Stimulated activated naive CD8-positive, alpha-beta T cell treated with anti-CD3 and anti-CD28 coated beads, Interleukin-15, Interleukin-2, amounts not matched to agents 100 U/mL and 50 U/mL, for 24 hours (primary cell): ENCODE results near the gene RPS5.
A peak's percentile ranks its signal among the peaks of the same experiment; 100 is the strongest.
"Not testable (repeated sequence)": the region's sequence is repeated elsewhere in the genome, so short reads cannot be mapped to it uniquely, and the experiment has no call there.

Source experiments
- ATAC-seq: fragments of 150-1000 bp; cut with Tn5 transposase; one replicate; pipeline ENCODE4 v1.10.0; 2021
- DNase-seq: peaks from one replicate; pipeline ENCODE4 v3.0.0; 2021

RPS5 gene

DNA sequence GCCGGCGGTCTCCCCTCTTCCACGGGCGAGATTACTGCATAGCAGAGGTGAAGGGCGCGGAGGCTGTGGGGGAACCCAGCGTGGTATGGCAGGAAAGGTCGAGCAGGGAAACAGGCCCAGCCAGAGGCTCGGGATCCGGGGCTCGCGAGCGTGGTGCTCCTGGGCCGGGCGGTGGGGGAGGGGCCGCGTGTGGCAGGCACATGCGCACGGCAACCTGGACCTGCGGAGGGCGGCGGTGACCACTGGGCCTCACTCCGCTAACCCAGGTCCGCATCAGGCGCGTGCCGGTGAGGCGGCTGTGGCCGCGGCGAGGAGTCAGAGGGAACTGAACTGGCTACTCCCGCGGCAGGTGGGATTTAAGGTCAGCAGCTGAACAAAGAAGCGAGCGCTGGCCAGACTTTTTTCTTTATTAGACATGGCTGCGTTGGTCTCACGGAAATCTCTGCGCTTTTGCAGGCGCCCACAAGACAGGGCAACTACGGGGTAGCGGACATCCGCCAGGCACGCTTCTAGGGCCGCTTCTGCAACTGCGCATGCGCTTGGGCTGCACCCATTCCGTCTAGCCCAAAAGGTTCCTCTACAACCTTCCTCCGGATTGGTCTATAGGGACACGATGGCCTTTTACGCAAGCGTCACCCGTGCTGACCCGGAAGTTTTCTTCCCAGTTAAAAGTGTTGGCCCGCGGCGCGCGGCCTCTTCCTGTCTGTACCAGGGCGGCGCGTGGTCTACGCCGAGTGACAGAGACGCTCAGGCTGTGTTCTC, at the start of gene RPS5:
RPS5 (plus strand) TSS at position 694 of the 762 bp plus-strand sequence. CDS start 869 bp downstream, outside the sequence.
- peak; percentile 93 for ATAC-seq
- peak; percentile 94 for DNase-seq

DNA sequence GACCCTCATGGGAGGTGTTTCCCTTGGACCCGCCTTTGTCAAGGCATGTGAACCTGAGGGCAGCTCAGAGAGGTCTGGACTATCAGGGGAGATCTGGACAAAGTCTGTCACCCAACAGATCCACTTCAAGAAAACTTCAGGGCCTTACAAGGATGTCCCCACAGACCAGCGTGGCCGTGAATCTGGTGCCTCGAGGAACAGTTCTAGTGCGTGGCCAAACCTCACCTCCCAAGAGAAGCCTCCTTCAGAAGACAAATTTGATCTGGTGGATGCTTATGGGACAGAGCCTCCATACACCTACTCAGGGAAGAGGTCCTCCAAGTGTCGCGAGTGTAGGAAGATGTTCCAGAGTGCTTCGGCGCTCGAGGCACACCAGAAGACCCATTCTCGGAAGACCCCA, 48.7 kb upstream of the RPS5 start:
- DNase-seq, result no peak

DNA sequence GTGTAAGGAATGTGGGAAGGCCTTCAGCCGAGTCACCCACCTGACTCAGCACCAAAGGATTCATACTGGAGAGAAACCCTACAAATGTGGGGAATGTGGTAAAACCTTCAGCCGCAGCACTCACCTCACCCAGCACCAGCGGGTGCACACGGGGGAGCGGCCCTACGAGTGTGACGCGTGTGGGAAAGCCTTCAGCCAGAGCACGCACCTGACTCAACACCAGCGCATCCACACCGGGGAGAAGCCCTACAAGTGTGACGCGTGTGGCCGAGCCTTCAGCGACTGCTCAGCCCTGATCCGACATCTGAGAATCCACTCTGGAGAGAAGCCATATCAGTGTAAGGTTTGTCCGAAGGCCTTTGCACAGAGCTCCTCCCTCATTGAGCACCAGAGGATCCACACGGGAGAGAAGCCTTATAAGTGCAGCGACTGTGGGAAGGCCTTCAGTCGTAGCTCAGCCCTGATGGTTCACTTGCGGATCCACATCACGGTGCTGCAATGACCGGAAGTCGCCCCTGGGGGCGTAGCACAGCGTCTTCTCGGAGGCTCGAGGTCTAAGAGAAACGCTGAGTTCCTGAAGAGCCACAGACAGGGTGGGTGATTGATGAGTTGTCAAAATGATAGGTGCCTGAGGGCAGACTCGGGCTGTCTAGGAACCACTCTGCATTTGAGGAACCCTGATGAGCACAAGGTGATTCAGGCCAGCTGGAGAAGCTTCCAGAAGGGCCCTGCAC, 48.1 kb upstream of the RPS5 start:
- no peak for ATAC-seq
- DNase-seq, result no peak

More for the DNA sequence above, 48.7 kb upstream of the RPS5 start:
- ATAC-seq, result no peak

DNA sequence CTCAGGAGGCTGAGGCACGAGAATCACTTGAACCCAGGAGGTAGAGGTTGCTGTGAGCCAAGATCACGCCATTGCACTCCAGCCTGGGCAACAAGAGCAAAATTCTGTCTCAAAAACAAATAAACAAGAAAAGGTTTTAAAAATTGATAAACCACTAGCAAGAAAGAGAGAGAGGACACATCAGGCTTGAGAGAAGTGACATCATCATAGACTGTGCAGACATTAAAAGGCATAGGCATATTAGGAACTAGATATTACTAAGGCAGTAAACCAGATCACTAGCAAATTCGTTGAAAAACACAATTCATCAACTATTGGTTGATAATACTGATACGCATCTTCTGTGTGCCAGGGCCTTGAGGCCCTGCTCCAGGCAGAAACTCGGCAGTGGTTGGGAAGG, 41.5 kb upstream of the RPS5 start:
- ATAC-seq, result no peak
- no peak for DNase-seq

DNA sequence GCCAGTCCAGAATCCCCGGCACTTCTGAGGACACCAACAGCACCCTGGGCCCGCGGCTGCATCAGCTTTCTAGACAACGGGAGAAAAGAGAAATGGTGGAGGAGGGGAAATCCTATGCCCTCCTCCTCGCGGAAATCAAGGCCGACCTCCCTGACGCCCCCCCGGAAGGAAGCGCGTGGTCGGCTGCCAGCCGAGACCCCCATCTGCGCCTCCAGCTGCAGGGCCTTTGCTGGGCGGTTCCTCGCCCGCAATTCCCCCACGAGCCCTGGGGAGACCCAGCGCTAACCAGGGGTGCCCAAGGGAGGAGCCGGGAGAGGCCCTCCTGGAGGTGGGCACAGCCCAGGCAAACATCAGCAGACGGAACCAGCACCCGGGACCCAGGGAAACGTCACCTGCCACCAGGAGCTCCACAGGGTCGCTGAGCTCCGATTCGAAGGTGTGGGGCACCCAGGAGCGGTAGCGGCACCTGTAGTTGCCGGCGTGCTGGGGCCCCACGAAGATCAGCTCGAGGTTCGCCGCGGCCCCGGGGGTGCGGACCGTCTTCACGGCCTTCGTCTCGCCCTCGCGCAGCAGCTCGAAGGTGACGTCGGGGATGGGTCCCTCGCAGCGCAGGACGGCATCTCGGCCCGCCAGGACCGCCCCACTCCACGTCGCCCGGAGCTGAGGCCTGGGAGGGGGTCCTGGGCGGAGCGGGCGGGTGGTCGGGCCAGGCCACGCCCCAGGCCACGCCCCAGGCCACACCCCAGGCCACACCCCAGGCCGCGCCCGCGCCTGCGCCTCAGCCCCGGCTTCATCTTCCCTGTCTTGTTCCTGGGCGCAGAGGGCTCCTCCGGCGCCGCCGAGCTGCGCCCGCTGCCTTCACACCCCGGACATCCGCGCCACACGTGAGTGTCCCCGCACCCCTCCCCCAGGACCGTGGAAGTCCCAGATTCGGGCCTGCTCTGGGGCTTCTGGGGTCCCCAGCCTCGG, 39.8 kb upstream of the RPS5 start:
- ATAC-seq (peak; percentile 95), DNase-seq (peak; percentile 78)

DNA sequence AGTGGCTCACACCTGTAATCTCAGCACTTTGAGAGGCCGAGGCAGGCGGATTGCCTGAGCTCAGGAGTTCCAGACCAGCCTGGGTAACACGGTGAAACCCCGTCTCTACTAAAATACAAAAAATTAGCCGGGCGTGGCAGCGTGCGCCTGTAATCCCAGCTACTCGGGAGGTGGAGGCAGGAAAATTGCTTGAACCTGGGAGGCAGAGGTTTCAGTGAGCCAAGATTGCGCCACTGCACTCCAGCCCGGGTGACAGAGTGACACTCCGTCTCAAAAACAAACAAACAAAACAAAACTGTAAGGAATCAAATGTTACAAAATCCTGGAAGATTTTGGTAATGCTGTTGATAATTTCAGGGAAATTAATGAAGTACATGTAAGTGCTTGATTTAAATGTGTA, 39.0 kb upstream of the RPS5 start:
- DNase-seq, ATAC-seq: not testable (repeated sequence)

DNA sequence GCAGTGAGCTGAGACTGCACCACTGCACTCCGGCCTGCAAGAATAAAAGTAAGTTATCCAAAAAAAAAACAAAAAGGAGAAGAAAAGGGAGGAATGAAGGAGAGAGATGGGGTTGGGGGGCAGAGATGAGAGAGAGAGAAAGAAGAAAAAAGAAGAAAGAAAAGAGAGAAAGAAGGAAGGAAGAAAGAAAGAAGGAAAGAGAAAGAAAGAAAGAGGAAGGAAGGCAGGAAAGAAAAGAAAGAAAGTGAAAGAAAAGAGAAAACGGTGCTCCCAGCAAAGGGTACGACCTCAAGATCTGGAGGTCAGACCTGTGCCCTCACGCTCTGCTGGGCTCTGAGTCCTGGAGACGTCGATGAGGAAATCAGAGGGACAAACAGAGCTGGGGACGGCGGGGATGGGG, 37.5 kb upstream of the RPS5 start:
- no peak for ATAC-seq
- no peak for DNase-seq

DNA sequence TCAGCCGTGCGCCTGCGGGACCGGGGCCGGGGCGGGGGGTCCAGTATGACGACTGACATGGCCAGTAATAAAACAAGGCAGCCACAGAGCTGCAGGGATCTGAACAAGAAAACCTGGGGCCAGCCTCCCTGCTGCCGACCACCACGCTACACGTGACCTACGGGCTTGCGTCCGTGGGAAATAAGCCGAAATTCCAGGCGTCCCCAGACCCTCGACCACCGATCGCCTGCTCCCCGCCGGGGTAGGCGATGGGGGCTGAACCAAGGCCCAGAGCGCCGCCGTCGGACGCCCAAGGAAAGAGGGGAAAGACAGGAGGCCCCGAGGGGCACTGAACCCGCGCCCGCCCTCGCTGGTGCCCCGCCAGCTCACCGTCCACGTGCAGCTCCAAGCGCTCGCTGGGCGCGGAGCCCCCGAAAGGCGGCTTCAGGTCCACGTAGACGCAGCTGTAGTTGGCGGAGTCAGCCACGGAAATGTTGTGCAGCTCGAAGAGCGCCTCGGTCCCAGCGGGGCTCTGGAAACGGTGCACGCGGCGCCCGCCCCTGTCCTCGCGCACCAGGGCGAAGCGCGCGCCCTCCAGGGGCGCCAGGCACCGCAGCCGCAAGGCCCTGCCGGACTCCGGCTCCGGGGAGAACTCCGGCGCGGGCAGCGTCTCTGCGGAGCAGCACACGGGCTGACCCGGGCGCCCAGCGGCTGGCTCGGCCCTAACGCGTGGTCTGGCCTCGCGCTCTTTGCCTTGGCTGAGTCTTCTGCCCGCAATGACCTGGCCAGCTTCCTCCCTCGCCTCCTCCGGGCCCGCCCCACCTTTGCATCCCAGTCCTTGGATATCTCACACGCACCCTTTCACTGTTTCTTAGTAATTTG, 36.8 kb upstream of the RPS5 start:
- ATAC-seq (no peak), DNase-seq (no peak)

DNA sequence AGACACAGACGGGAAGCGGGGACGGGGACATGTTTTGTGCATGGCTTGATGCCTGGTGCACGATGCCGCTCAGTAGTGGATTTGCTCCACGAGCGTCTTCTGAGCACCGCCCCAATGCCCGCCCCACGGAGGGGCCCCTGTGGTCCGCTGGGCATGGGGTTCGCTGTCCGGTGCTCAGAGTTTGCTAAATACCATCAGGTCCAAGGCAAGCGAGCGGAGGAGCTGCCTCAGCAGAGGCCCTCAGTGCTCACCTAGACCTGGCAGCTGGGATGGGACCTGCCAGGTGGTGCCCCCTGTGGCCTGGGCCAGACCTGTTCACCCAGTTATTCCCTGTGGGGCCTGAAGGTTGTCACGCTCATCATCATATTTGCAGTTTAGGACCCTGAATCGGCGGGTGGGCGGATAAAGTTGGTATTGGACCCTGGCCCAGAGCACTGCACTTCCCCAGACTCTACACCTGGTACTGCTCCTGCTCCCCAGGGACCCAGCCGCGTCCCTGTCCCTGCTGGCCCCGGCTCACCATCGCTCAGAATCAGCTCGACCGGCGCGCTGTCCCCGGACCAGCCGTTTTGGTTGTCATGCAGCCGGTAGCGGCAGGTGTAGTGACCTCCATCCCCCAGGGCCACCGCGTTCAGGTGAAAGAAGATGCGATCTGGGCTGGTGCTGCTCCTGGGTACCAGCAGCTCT, 36.1 kb upstream of the RPS5 start:
- ATAC-seq (no peak), DNase-seq (no peak)

DNA sequence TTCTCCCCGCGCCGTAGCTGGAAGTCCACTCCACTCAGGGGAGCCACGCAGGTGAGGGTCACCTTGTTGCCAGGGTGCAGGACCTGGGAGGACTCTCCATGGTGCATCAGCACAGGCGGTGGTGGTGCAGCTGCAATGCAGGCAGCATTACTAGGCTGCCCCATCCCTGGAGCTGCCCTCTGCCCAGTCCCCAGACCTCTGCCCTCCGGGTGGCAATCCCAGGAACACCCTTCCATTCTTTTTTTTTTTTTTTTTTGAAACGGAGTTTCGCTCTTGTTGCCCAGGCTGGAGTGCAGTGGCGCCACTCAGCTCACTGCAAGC, 35.6 kb upstream of the RPS5 start:
- ATAC-seq, result no peak
- no peak for DNase-seq

DNA sequence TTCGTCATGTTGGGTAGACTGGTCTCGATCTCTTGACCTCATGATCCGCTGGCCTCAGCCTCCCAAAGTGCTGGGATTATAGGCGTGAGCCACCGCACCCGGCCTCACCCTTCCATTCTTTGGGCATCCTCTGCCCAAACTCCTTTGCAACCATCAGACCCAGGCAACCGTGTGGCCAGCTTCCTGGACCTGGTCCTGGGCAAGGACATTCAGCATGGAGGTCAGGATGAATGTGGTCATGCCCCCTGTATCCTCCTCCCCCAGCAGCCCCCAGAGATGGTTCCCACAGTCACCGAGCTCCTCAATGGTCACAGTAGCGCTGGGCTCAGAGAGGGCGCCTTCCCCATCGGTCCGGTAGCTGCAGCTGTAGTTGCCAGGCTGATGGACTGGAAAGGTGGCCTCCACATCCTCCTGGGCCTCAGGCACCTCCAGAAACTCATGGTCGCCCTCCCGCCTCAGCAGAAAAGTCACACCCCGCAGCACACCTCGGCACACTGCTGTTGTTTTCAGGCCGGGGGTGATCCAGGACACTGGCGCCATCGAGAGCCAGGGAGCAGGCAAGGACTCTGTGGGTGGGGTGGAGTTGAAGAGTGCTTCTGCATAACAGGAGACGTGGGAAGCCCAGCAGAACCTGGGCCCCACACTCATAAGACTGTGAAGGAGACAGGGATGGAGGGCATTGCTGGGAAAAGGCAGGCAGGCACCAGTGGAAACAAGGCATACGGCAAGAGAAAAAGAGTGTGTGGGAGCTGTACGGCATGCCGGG, 34.9 kb upstream of the RPS5 start:
- DNase-seq, result no peak
- ATAC-seq, result no peak

DNA sequence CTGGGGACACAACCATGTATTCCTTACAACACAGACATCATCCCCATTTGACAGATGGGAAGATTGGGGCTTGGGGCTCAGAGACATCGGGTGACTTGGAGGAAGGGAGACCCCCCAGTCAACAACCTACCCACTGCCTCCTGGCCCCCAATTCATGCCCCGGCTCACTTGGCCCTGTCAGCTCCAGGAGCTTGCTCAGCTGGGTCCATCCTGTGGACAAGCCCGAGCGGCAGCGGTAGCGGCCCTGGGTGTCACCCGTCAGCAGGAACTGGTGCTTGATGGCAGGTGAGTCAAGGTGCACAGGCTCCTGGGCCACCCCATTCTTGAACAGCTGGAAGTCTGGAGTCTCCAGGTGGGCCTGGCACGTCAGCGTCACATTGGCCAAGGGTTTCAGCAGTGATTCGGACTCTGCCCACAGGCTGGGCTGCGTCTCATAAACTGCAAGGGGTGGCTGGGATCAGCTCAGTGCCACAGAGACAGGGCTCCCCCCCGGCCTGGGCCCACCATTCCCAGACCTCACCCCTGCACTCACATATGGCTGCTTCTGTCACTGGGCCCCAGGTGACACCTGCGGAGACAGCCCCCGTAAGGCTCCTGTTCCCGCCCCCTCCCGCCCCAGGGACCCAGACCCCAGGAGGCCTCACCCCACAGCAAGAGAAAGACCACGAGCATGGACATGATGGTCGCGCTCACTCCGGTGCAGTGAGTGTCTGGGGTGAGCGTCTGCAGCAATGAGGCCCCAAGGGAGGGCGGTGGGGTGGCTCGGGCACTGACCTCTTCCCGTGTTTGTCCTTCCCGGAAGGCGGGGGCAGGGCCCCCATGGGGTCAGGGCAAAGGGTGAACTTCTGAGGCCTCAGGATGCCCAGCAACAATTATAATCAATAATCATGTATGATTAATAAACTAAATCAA, 34.1 kb upstream of the RPS5 start, which contains the start of gene A1BG:
A1BG (minus strand) TSS at position 733 of the 912 bp plus-strand sequence; CDS start at position 678, 55 bp downstream.
- DNase-seq (no peak), ATAC-seq (no peak)

DNA sequence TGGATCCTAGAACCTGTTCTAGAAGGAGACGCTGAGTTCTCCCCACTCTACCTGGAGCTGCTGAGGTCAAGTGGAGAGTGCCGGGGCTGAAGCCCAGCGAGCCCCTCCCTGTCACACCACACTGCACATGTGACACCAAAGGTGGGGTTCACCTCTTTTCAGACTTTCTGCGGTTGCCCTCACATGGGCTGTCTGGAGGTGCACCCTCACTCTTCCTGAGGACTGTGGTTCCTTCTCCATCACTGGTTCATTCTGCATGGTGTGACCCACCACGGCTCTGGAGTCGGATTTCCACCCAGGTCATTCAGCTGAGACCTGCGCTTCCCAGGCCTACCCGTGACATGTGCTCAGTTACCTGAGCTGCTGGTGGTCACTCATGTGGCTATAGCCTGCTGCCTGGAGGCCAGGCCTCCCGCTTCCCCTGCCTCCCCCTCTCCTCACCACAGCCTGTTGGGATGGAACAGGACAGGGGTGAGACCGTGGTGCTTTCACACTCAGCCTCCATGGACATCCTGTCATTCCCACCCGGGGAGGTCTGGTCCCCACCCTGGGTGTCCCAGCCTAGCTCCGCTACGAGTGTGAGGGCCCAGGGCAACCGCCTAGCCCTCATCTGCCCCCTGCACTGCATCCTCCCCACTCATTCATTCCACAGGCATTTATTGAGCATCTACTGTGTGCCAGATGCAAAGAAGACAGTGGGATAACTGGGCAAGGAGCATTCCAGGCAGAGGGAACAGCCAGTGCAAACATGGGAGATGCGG, 33.2 kb upstream of the RPS5 start:
- ATAC-seq (no peak), DNase-seq (no peak)

DNA sequence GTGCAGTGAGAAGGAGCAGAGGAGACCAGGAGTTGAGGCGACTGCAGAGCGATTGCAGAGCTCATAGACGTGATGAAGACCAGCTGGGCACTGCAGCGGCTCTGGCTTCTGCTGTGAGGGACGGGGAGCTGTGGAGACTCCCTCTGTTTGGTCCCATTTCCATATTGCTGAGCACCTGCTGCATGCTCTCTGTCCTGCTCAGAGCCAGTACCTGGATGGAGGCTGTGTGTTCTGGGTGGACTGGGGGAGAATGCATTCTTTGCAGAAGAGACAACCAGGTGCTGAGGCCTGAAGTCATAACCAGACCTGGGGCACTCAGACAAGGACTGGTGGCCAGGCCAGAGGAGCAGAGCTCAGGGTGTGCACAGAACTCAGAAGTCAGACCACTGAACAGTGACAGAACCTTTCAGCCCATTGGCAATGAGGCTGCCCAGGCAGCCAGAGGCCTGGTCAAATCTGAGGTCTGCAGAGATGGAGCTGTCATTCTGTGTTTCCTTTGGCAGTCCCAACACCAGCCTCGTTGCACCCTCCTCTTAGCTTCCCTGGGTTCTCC, 32.5 kb upstream of the RPS5 start:
- ATAC-seq (no peak), DNase-seq (no peak)

DNA sequence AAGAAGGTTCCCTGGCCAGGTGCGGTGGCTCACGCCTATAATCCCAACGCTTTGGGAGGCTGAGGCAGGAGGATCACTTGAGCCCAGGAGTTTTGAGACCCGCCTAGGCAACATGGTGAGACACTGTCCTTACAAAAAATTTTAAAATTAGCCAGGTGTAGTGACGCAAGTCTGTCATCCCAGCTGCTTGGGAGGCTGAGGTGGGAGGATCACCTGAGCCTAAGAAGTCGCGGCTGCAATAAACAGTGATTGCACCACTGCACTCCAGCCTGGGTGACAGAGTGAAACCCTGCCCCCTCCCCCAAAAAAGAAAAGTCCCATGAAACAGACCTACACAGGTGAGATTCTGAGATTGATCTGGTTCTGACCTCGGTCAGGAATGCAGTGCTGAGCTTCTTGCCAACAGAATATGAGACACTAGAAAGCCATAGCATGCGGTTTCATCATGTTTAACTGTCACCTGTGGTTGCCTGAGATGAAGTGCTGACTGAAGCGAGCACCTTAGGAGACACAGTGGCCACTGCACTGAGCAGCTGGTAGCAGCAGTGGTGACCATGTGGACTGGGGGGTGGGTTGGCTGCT, 31.8 kb upstream of the RPS5 start:
- ATAC-seq, result no peak
- no peak for DNase-seq

DNA sequence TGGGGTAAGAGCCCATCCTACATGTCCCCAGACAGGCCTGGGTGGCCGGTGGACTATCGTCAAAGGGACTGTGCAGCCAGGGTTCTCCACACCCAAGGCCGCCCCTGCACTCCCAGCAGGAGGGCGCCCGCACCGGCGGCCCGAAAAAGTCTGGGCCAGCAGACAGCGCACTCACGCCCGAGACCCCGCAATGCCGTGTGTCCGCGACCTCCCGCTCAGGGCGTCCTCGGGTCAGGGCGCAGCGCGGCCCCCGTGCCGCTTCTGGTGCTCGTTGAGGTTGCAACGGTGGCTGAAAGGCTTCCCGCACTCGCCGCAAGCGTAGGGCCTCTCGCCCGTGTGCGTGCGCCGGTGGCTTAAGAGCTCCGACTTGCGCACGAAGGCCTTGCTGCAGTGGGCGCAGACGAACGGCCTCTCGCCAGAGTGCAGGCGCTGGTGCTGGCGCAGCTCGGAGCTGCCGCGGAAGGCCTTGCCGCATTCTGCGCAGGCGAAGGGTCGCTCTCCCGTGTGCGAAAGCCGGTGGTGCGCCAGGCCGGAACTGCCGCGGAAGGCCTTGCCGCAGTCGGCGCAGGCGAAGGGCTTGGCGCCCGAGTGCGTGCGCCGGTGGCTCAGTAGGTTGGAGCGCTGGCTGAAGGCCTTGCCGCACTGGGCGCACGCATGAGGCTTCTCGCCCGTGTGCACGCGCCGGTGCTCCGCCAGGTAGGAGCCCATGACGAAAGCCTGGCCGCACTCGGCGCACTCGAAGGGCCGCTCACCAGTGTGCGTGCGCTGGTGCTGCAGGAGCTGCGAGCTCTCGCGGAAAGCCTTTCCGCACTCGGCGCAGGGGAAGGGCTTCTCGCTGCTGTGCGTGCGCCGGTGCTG, 30.9 kb upstream of the RPS5 start:
- ATAC-seq (peak; percentile 44), DNase-seq (peak; percentile 37)
